GM23248 (cell line): ENCODE measurements around the gene SPEN.

Source experiments
- EZH2 ChIP-seq: fragments of 200-600 bp; sonication (generic); IDR thresholded peaks from 2 replicates; pipeline ENCODE4 v1.6.1; 2018; ENCODE audit warnings: antibody characterized with exemption, mild to moderate bottlenecking; ENCODE audit not compliant: insufficient read depth, poor library complexity, severe bottlenecking
- EZH2phosphoT487 ChIP-seq: fragments of 200-600 bp; sonication (generic); IDR thresholded peaks from 2 replicates; pipeline ENCODE4 v1.6.1; 2018; ENCODE audit warnings: antibody characterized with exemption, moderate library complexity, mild to moderate bottlenecking, low read depth; ENCODE audit not compliant: insufficient read depth

DNA sequence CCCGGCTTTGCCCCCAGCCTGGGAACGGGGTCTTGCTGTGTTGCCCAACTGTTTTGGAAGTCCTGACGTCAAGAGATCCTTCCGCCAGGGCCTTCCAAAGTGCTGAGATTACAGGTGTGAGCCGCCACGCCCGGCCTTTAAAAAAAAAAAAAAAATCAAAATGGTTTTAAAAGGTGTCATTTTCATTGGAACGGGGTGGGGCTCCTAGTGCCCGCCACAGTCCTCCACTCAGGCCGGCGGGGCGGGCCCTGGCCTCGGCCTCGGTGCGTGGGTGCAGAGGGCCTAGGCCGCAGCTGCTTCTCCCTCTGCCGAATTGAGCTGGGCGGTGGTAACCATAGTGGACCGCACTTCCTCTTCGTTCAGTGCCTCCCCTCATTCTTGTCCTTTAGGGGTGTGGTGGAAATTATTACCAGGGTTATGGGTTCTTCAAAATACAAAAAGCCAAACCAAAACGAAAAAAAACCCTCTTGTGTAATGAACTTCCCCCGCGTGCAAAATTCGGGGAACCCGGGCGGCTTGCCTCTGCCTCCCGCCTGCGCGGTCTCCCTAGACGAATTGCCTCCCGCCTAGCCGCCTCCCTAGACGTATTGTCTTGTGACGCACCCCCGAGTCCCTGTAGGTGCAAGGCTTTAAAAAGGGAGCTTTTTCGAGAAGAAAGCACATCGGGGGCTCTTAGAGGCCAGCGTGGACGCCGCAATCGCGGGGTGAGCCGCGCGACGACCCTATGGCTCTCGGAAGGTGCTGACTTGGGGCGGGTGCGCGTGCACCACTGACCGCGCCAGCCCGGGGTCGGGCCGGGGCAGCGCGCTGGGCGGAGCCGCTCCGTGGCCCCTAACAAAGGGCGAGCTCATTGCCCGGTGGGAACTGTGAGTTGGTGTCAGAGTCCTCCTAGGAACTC is 10.5 kb upstream of the SPEN start:
- TF ChIP-seq EZH2 (no peak), EZH2phosphoT487 (no peak)
